Activated naive CD8-positive, alpha-beta T cell treated with anti-CD3 and anti-CD28 coated beads, Interleukin-2, amount 50 U/mL, for 24 hours (primary cell): ENCODE results near the gene ADAM33.

ENCODE experiments used
- ATAC-seq: fragments of 150-1000 bp; cut with Tn5 transposase; one replicate; pipeline ENCODE4 v1.10.0; 2021
- DNase-seq: peaks from one replicate; pipeline ENCODE4 v3.0.0; 2021
- H3K27ac Mint-ChIP-seq: one replicate; pipeline ENCODE4 v1.8.0; 2021; ENCODE audit warnings: mild to moderate bottlenecking, mixed read lengths
- H3K27me3 Mint-ChIP-seq: one replicate; pipeline ENCODE4 v1.8.0; 2021; ENCODE audit warnings: mixed read lengths
- H3K36me3 Mint-ChIP-seq: one replicate; pipeline ENCODE4 v1.8.0; 2021; ENCODE audit warnings: low read depth, mixed read lengths
- H3K4me1 Mint-ChIP-seq: one replicate; pipeline ENCODE4 v1.8.0; 2021; ENCODE audit warnings: mixed read lengths
- H3K4me3 Mint-ChIP-seq: one replicate; pipeline ENCODE4 v1.8.0; 2021; ENCODE audit warnings: mild to moderate bottlenecking, moderate library complexity, mixed read lengths
- H3K9me3 Mint-ChIP-seq: one replicate; pipeline ENCODE4 v1.8.0; 2021; ENCODE audit warnings: mixed read lengths

ADAM33 gene

DNA sequence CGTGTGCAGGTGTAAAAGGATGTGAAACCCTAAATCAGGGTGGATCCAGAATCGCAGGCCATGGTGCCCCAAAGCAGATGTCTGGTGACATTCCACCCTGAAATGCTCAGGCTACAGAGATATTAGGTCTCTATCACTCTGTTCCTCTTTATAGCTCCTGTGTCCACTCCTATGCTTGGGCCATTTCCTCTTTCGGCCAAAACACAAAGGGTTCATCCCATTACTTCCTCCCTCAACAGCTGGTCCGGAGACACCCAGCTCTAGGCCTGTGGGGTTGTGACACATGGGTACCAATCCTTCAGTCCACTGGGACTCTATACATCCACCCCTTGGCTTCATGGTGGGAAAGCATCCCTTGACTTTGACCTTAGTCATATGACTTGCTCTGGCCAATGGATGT is 32.3 kb upstream of the ADAM33 start:
- ATAC-seq (no peak), DNase-seq (no peak)
- Mint-ChIP-seq H3K4me1 (no peaks in the 10 kb centered on the region), H3K9me3 (no peaks in the 10 kb centered on the region), H3K27me3 (no peaks in the 10 kb centered on the region), H3K36me3 (no peaks in the 10 kb centered on the region), H3K27ac (no peak overlapping the region), H3K4me3 (no peak overlapping the region)

DNA sequence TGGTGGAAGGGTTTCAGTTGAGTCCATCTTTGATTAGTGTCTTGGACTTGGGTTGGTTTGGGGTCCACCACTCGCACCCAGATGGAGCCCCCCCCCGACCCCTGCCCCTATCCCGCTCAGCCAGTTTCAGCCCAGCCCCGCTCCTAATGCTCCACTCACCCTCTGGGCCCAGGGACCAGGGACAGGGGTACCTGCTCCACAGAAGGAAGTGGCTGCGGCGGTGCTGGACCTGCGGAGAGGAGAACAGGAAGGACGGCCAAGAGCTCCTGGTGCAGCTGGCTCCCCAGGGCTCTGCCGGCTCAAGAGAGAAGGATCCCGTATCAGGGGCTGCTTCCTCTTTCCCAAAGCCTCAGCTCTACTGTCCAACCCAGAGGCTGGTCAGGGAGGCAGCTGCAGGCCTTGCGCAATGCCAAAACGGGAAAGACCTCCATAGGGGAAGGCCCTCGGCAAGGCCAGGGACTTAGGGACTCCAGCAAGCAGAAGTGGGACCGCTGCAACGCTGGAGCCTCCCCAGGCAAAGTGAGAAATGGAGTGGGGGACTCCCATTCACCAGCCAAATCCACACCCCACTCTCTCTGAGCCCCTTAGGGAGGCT is 30.6 kb upstream of the ADAM33 start, which contains the start of gene SIGLEC1:
SIGLEC1 (minus strand) TSS at position 322 of the 595 bp plus-strand sequence. CDS start 5,472 bp downstream, outside the sequence.
- Mint-ChIP-seq H3K36me3 (no peaks in the 10 kb centered on the region), H3K27me3 (no peaks in the 10 kb centered on the region), H3K9me3 (no peaks in the 10 kb centered on the region), H3K4me3 (no peak within 1 kb of the TSS), H3K4me1 (no peaks in the 10 kb centered on the region), H3K27ac (no peak within 1 kb of the TSS)
- no peak for DNase-seq
- ATAC-seq: no peak

- Mint-ChIP-seq H3K27me3 (no peaks in the 10 kb centered on the region), H3K4me3 (no peak overlapping the region), H3K27ac (no peak overlapping the region), H3K4me1 (no peaks in the 10 kb centered on the region), H3K36me3 (no peaks in the 10 kb centered on the region), H3K9me3 (no peaks in the 10 kb centered on the region)
- ATAC-seq (no peak), DNase-seq (no peak)
These were observed 29.7 kb upstream of the ADAM33 start for GRCh38 chr20:3711484-3711941.

- H3K36me3 Mint-ChIP-seq: no peaks in the 10 kb centered on the region
- H3K27me3 Mint-ChIP-seq: no peaks in the 10 kb centered on the region
- H3K9me3 Mint-ChIP-seq: no peaks in the 10 kb centered on the region
- no peaks in the 10 kb centered on the region for H3K4me1 Mint-ChIP-seq
- DNase-seq (peak; percentile 89), ATAC-seq (peak; percentile 53)
- H3K27ac Mint-ChIP-seq: no peak overlapping the region
- no peak overlapping the region for H3K4me3 Mint-ChIP-seq
These were observed 29.1 kb upstream of the ADAM33 start for GRCh38 chr20:3710703-3711483.

- DNase-seq (no peak), ATAC-seq (no peak)
- Mint-ChIP-seq H3K9me3 (no peaks in the 10 kb centered on the region), H3K4me3 (no peak overlapping the region), H3K36me3 (no peaks in the 10 kb centered on the region), H3K4me1 (no peaks in the 10 kb centered on the region), H3K27ac (no peak overlapping the region), H3K27me3 (no peaks in the 10 kb centered on the region)
These were observed 28.2 kb upstream of the ADAM33 start for GRCh38 chr20:3710011-3710466.

- no peak for ATAC-seq
- H3K36me3 Mint-ChIP-seq: no peaks in the 10 kb centered on the region
- H3K4me3 Mint-ChIP-seq: no peak overlapping the region
- H3K27ac Mint-ChIP-seq: no peak overlapping the region
- H3K4me1 Mint-ChIP-seq: no peaks in the 10 kb centered on the region
- no peak for DNase-seq
- H3K27me3 Mint-ChIP-seq: no peaks in the 10 kb centered on the region
- no peaks in the 10 kb centered on the region for H3K9me3 Mint-ChIP-seq
These were observed 25.7 kb upstream of the ADAM33 start for GRCh38 chr20:3707508-3707899.

GRCh38 chr20:3706774-3707507 is 25.1 kb upstream of the ADAM33 start:
- DNase-seq (no peak), ATAC-seq (no peak)
- Mint-ChIP-seq H3K27ac (no peak overlapping the region), H3K27me3 (no peaks in the 10 kb centered on the region), H3K9me3 (no peaks in the 10 kb centered on the region), H3K4me3 (no peak overlapping the region), H3K36me3 (no peaks in the 10 kb centered on the region), H3K4me1 (no peaks in the 10 kb centered on the region)

- no peaks in the 10 kb centered on the region for H3K27me3 Mint-ChIP-seq
- H3K36me3 Mint-ChIP-seq: no peaks in the 10 kb centered on the region
These were observed 24.3 kb upstream of the ADAM33 start for GRCh38 chr20:3705970-3706739.

GRCh38 chr20:3705491-3705969 is 23.7 kb upstream of the ADAM33 start:
- DNase-seq (no peak), ATAC-seq (no peak)
- H3K27ac Mint-ChIP-seq: no peak overlapping the region
- no peaks in the 10 kb centered on the region for H3K9me3 Mint-ChIP-seq
- H3K4me1 Mint-ChIP-seq: no peaks in the 10 kb centered on the region
- no peaks in the 10 kb centered on the region for H3K27me3 Mint-ChIP-seq
- no peak overlapping the region for H3K4me3 Mint-ChIP-seq
- H3K36me3 Mint-ChIP-seq: no peaks in the 10 kb centered on the region

More at GRCh38 chr20:3705970-3706739, 24.3 kb upstream of the ADAM33 start:
- Mint-ChIP-seq H3K27ac (no peak overlapping the region), H3K9me3 (no peaks in the 10 kb centered on the region), H3K4me3 (no peak overlapping the region), H3K4me1 (no peaks in the 10 kb centered on the region)
- no peak for DNase-seq
- no peak for ATAC-seq

- no peaks in the 10 kb centered on the region for H3K9me3 Mint-ChIP-seq
- ATAC-seq (no peak), DNase-seq (no peak)
- H3K36me3 Mint-ChIP-seq: no peaks in the 10 kb centered on the region
- H3K4me1 Mint-ChIP-seq: no peaks in the 10 kb centered on the region
- H3K4me3 Mint-ChIP-seq: no peak overlapping the region
- no peaks in the 10 kb centered on the region for H3K27me3 Mint-ChIP-seq
- H3K27ac Mint-ChIP-seq: no peak overlapping the region
These were observed 22.3 kb upstream of the ADAM33 start for GRCh38 chr20:3704087-3704486.

DNA sequence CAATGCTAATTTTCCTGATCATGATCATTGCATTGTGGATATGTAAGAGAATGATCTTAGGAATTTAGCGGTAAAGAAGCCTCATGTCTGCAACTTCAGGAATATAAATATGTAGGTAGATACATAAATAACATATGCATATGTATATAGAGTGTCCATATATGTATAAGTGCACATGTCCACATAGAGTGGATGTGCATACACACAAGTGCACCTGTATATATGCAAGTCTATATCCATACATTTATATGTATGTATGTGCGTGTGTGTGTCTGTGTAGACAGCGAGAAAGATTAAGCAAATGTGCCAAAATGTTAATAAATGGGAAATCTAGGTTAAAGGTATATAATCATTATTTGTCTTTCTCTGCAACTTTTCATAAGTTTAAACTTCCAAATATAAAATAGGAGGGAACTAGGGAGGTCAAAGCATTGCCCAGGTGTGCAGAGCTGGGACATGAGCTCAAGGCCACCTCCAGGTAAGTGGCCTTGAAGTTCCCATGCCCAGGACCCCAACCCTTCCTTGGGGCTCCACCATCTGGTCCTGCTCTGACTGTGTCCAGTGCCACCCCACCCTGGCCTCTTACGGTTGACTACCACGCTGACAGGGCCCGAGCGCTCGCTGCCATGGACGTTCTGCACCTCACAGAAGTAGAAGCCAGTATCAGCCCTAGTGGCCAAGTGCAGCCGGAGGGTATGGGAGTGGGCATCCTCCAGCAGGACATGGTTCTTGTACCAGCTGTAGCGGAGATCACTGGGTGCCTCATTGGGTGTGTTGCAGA is 21.0 kb upstream of the ADAM33 start:
- no peak overlapping the region for H3K27ac Mint-ChIP-seq

GRCh38 chr20:3701061-3701998 is 19.5 kb upstream of the ADAM33 start:
- Mint-ChIP-seq H3K9me3 (no peaks in the 10 kb centered on the region), H3K27me3 (no peaks in the 10 kb centered on the region), H3K27ac (no peak overlapping the region), H3K36me3 (no peaks in the 10 kb centered on the region), H3K4me3 (no peak overlapping the region), H3K4me1 (no peaks in the 10 kb centered on the region)
- ATAC-seq (no peak), DNase-seq (no peak)

More for the DNA sequence above, 21.0 kb upstream of the ADAM33 start:
- no peaks in the 10 kb centered on the region for H3K4me1 Mint-ChIP-seq
- no peaks in the 10 kb centered on the region for H3K36me3 Mint-ChIP-seq
- no peak overlapping the region for H3K4me3 Mint-ChIP-seq
- H3K9me3 Mint-ChIP-seq: no peaks in the 10 kb centered on the region
- ATAC-seq (no peak), DNase-seq (no peak)
- no peaks in the 10 kb centered on the region for H3K27me3 Mint-ChIP-seq

GRCh38 chr20:3699037-3699436 is 17.2 kb upstream of the ADAM33 start:
- Mint-ChIP-seq H3K36me3 (no peaks in the 10 kb centered on the region), H3K27ac (no peak overlapping the region), H3K9me3 (no peaks in the 10 kb centered on the region), H3K4me1 (no peaks in the 10 kb centered on the region), H3K27me3 (no peaks in the 10 kb centered on the region), H3K4me3 (no peak overlapping the region)
- ATAC-seq (no peak), DNase-seq (no peak)
